OCI-LY3 (cell line): Measurements from ENCODE around the gene CLEC16A.

Experiments
- H2AFZ ChIP-seq: fragments of 200-600, 300-600 bp; shearing (Covaris generic); 2 replicates; pipeline ENCODE4 v1.6.0; 2014; ENCODE audit warnings: antibody characterized with exemption, low read depth, low read length
- H3K27ac ChIP-seq: fragments of 200-600, 300-600 bp; sonication (generic); 2 replicates; pipeline ENCODE4 v1.5.1; 2014; ENCODE audit warnings: mild to moderate bottlenecking, low read length, moderate library complexity, mixed read lengths
- H3K27me3 ChIP-seq: fragments of 200-600, 300-600 bp; sonication (generic); 2 replicates; pipeline ENCODE4 v1.6.1; 2014; ENCODE audit warnings: low read depth, low read length, mixed read lengths
- H3K36me3 ChIP-seq: fragments of 200-600, 300-600 bp; sonication (generic); replicated peaks from 2 replicates; pipeline ENCODE3; 2014; ENCODE audit warnings: low read depth, low read length, mixed read lengths
- H3K4me1 ChIP-seq: fragments of 300-600, 200-600 bp; sonication (generic); 2 replicates; pipeline ENCODE4 v1.6.1; 2014; ENCODE audit warnings: low read length, mixed read lengths
- H3K4me2 ChIP-seq: fragments of 200-600, 300-600 bp; sonication (generic); 2 replicates; pipeline ENCODE4 v1.6.1; 2014; ENCODE audit warnings: low read length, mixed read lengths
- H3K4me3 ChIP-seq: fragments of 300-600, 200-600 bp; sonication (generic); 2 replicates; pipeline ENCODE4 v1.5.1; 2014; ENCODE audit warnings: antibody characterized with exemption, mild to moderate bottlenecking, low read length, moderate library complexity
- H3K79me2 ChIP-seq: fragments of 300-600, 200-600 bp; shearing (Covaris generic); 2 replicates; pipeline ENCODE4 v1.6.1; 2014; ENCODE audit warnings: mild to moderate bottlenecking, low read length, mixed read lengths
- H3K9ac ChIP-seq: fragments of 300-600, 200-600 bp; shearing (Covaris generic); 2 replicates; pipeline ENCODE4 v1.6.0; 2014; ENCODE audit warnings: mild to moderate bottlenecking, low read length, moderate library complexity
- H3K9me3 ChIP-seq: fragments of 200-600, 300-600 bp; shearing (Covaris generic); 2 replicates; pipeline ENCODE4 v1.6.1; 2014; ENCODE audit warnings: low read length, mixed read lengths; ENCODE audit not compliant: insufficient read depth
- H4K20me1 ChIP-seq: fragments of 200-600, 300-600 bp; sonication (generic); 2 replicates; pipeline ENCODE4 v1.6.1; 2016; ENCODE audit warnings: low read length, mixed read lengths; ENCODE audit not compliant: insufficient read depth
- EZH2phosphoT487 ChIP-seq: fragments of 200-600 bp; shearing (Covaris generic); IDR thresholded peaks from 2 replicates; pipeline ENCODE4 v1.6.1; 2018; ENCODE audit warnings: antibody characterized with exemption, mixed run types, low read depth
- TF ChIP-seq, protein P1 (sequence below): fragments of 200-600, 300-600 bp; sonication (generic); IDR thresholded peaks from 2 replicates; pipeline ENCODE4 v1.5.1; 2014; ENCODE audit warnings: antibody characterized with exemption, low read length, low read depth

Gene CLEC16A

DNA sequence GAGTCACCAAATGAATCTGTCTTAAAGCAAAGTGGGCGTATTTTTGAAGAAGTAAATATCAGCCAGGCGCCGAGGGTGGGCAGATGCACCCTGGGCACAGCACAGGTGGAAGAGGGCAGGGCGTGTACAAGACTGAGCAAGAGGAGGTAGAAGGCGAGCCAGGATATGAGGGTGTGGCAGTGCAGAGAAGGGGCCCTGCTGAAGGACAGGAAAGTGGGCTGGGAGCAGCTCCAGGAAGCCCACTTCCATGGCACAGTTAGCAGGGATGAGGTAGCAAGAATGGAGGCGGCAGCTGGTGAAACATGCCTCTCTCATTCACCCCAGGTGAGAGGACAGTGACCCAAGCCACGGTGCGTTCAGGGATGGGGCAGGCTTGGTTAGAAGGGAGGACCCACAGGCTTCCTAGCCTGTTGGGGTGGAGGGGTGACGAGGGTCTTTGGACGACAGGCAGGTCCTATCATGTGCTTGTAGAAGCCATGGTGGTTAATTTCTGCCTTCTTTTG, 149.3 kb downstream of the CLEC16A start:
- TF ChIP-seq EZH2phosphoT487: no peak
- TF ChIP-seq, protein P1, sequence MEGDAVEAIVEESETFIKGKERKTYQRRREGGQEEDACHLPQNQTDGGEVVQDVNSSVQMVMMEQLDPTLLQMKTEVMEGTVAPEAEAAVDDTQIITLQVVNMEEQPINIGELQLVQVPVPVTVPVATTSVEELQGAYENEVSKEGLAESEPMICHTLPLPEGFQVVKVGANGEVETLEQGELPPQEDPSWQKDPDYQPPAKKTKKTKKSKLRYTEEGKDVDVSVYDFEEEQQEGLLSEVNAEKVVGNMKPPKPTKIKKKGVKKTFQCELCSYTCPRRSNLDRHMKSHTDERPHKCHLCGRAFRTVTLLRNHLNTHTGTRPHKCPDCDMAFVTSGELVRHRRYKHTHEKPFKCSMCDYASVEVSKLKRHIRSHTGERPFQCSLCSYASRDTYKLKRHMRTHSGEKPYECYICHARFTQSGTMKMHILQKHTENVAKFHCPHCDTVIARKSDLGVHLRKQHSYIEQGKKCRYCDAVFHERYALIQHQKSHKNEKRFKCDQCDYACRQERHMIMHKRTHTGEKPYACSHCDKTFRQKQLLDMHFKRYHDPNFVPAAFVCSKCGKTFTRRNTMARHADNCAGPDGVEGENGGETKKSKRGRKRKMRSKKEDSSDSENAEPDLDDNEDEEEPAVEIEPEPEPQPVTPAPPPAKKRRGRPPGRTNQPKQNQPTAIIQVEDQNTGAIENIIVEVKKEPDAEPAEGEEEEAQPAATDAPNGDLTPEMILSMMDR: no peak
- no peaks in the 10 kb centered on the region for H3K27me3 ChIP-seq
- peaks cover 10% of the 10 kb centered on the region for H3K36me3 ChIP-seq
- no peaks in the 10 kb centered on the region for H3K9me3 ChIP-seq
- peak overlapping the region; percentile 54 for H3K4me2 ChIP-seq
- peak overlapping the region; percentile 67 for H3K27ac ChIP-seq
- no peak overlapping the region for H3K4me3 ChIP-seq
- no peak overlapping the region for H2AFZ ChIP-seq
- H4K20me1 ChIP-seq: no peaks in the 10 kb centered on the region
- H3K9ac ChIP-seq: peak overlapping the region; percentile 50
- peaks cover 43% of the 10 kb centered on the region for H3K4me1 ChIP-seq
- H3K79me2 ChIP-seq: no peaks in the 10 kb centered on the region

DNA sequence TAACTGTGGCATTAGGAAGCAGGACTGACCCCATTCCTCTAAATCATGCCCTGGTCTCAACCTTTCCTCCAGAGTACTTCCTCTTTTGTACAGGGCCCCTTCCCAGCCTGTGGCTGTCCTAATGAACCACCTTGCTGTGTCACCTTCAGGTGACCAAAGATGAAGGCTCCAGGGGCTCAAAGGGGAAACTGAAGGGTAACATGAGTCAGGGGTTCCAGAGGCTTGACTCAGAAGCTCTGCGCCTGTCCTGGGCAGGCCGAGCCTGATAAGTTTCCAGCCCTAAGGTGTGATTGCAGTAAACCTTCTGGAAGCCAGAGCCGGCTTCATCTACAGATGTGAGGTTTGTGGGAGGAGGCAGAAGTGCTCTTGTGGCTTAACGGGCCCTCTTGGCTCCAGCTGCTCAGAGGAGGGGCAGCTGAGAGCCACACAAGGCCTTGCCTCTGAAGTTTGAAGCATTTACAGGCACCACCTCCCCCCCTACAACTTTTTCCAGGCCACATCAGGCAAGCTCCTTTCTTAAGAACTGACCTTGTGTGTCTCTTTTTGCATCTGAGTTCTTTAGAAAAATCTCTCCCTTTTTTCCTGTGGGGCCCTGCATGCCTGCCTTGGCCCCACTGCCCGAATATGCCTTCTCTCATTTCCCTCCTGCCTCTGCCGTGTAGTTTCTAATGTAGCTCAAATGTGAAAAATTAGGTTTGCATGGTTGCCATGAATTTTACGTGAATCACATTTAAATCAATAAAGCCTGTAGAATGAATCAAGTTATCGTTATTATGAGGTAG, 149.9 kb downstream of the CLEC16A start:
- Histone ChIP-seq H3K4me2 (peak overlapping the region; percentile 54), H3K79me2 (no peaks in the 10 kb centered on the region), H3K9me3 (no peaks in the 10 kb centered on the region), H2AFZ (no peak overlapping the region), H3K36me3 (peaks cover 10% of the 10 kb centered on the region), H3K27ac (peak overlapping the region; percentile 67), H3K9ac (peak overlapping the region; percentile 50), H3K4me3 (peak overlapping the region; percentile 18; the same call in 1 of the 2 replicates), H3K4me1 (peaks cover 39% of the 10 kb centered on the region), H4K20me1 (no peaks in the 10 kb centered on the region), H3K27me3 (no peaks in the 10 kb centered on the region)
- TF ChIP-seq, protein P1: no peak
- no peak for TF ChIP-seq EZH2phosphoT487

DNA sequence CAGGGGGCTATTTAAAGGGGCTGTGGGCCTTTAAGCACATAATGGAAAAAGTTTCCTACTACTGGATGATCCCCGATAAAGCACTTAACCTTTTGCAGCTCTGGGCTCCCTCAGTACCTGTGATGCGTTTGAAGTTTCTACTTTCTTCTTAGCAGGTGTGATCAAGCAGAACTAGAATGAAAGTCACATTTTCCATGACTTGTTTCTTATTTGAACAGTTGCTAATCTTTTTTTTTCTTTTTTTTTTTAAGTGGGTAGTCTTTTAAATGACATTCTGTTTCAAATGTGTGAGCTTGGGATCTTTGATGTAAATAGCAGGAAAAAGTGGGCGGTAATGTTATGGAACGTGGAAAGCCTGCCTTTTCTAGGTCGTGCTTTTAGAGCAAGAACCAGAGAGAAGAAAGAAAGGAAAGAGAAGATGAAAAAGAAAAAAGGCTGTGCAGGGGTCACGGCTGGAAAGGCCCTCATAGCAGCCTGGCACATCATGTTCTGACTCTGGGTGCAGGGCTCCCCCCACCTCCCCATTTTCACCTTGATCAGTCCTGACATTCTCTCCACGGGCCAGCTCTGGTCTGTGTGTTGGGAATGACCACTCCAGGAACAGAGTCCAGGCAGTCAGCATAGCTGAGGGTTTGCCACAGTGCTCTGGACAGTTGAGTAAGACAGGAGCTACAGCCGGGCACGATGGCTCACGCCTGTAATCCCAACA, 150.6 kb downstream of the CLEC16A start:
- H3K36me3 ChIP-seq: peaks cover 10% of the 10 kb centered on the region
- H3K4me2 ChIP-seq: peak overlapping the region; percentile 54
- no peaks in the 10 kb centered on the region for H3K27me3 ChIP-seq
- H3K4me1 ChIP-seq: peaks cover 46% of the 10 kb centered on the region
- H3K9me3 ChIP-seq: no peaks in the 10 kb centered on the region
- peak overlapping the region; percentile 18; the same call in 1 of the 2 replicates for H3K4me3 ChIP-seq
- H3K9ac ChIP-seq: peak overlapping the region; percentile 50
- TF ChIP-seq EZH2phosphoT487: no peak
- TF ChIP-seq, protein P1: no peak
- H3K27ac ChIP-seq: peak overlapping the region; percentile 67
- no peaks in the 10 kb centered on the region for H4K20me1 ChIP-seq
- H2AFZ ChIP-seq: no peak overlapping the region
- no peaks in the 10 kb centered on the region for H3K79me2 ChIP-seq

DNA sequence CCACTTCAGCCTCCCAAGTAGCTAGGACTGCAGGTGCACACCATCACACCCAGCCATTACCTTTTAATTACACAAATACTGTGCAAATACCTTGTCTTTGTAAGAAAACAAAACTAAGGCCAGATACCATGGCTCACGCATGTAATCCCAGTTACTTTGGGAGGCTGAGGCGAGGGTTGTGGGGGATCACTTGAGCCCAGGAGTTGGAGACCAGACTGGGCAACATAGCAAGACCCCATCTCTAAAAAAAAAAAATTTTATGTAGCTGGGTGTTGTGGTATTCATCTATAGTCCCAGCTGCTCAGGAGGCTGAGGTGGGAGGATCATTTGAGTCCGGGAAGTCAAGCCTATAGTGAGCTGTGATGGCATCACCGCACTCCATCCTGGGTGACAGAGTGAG, 151.6 kb downstream of the CLEC16A start:
- no peak overlapping the region for H3K9ac ChIP-seq

More for the DNA sequence above, 151.6 kb downstream of the CLEC16A start:
- TF ChIP-seq, protein P1: no peak
- TF ChIP-seq EZH2phosphoT487: no peak
- peaks cover 10% of the 10 kb centered on the region for H3K36me3 ChIP-seq
- no peak overlapping the region for H2AFZ ChIP-seq
- no peak overlapping the region for H3K4me3 ChIP-seq
- H3K79me2 ChIP-seq: no peaks in the 10 kb centered on the region
- no peaks in the 10 kb centered on the region for H4K20me1 ChIP-seq
- H3K27ac ChIP-seq: no peak overlapping the region
- no peaks in the 10 kb centered on the region for H3K9me3 ChIP-seq
- H3K27me3 ChIP-seq: no peaks in the 10 kb centered on the region
- H3K4me1 ChIP-seq: peaks cover 55% of the 10 kb centered on the region
- H3K4me2 ChIP-seq: no peak overlapping the region
